GM18517 (cell line): ENCODE data around the gene ATP5MC3.
"Not testable (repeated sequence)": the region's sequence is repeated elsewhere in the genome, so short reads cannot be mapped to it uniquely, and the experiment has no call there.

Experiments
- ATAC-seq: cut with Tn5 transposase; IDR thresholded peaks from one replicate; pipeline ENCODE4 v1.9.1; 2021; ENCODE audit warnings: mild to moderate bottlenecking, moderate library complexity; ENCODE audit not compliant: unreplicated experiment

ATP5MC3 gene

DNA sequence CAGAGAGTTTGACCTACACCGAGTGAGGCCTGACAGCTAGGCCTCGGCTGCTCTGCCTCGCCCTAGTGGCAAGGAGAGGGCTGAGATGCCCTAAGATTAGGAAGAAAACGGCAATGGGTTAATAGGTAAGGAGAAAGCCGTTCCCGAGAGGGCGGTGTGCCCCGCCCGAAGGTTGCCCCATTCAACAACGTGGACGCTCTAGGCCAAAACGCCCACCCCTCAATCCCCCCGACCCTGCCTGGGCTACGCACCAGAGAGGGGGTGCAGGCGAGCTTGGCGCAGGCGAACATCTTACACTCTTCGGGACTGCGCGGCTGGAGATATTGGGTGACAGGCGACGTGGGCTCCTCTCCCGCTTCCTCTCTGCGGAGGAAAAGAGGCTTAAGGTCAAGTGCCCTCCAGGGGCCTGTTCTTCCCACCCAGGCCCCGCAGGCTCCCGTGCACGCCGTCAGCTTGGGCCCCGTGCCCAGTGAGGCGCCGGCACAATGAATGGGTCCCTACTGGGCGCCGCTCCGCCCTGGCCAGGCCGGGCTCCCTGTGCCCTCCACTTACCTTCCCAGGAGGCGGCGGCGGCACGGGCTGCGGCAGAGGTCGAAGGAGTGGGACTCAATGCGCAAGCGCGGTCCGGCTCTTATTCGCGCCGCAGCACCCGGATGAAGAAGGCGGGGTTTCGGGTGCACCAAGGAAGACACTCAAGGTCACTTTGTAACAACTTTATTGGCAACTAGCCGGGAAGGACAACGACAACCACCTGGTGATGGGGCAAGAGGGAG, at the start of gene ATP5MC3:
ATP5MC3 (minus strand) TSS at position 607 of the 773 bp plus-strand sequence; CDS start at position 290, 317 bp downstream.
- peak; percentile 87 for ATAC-seq

GRCh38 chr2:175228601-175229000, 47.1 kb upstream of the ATP5MC3 start:
- not testable (repeated sequence) for ATAC-seq

DNA sequence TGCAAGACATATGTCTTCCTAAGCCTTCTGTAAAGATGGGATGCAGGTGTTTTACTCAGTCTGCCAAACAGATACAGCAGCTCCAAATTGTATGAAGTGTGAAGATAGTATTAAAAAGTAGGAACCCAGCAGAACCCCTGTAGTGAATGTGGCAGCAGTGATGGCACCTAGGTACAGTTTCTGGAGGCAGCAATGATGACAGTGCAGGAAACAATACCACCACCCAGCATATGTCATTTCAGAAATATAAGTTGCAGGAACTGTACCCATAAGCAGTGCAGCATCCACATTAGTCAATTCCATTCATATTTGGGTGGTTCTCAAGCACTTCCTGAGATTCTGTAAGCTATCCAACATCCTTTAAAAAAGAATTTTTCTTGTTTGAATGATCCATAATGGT, 46.7 kb upstream of the ATP5MC3 start:
- no peak for ATAC-seq

DNA sequence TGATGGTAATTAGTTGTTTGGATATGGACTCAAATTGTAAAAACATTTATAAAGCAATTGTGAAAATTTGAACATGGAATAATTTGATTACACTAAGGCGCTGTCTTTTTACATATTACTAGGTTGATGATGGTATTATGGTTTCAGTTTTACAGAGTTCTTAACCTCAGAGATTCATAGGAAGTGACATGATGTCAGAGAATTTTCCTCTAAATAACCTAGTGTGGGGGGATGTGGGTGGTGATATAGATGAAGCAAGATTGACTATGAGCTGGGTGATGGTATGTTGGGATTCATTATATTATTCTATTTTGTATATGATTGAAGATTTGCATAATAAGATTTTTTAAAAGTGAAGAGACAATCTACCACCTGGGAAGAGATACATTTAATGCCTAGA, 45.9 kb upstream of the ATP5MC3 start:
- no peak for ATAC-seq

DNA sequence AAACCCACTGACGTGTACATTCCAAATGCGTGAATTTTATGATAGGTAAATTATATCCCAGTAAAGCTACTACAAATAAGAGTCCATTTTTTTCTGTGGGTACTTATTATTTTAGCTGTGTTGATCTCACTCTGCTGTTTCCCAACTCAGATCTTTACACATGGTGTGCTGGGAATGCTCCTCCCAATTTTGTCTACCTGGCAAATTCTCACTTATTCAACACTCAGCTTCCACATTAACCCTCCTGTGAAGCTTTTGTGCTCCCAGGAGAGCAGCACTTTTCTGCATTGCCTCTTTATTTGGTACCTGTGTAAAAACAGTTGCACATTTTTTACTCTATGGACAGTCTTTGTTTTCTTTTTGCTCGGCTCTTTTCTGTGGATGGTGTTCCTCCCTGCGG, 38.6 kb upstream of the ATP5MC3 start:
- ATAC-seq, result no peak

GRCh38 chr2:175218551-175218950, 37.0 kb upstream of the ATP5MC3 start:
- ATAC-seq, result no peak

DNA sequence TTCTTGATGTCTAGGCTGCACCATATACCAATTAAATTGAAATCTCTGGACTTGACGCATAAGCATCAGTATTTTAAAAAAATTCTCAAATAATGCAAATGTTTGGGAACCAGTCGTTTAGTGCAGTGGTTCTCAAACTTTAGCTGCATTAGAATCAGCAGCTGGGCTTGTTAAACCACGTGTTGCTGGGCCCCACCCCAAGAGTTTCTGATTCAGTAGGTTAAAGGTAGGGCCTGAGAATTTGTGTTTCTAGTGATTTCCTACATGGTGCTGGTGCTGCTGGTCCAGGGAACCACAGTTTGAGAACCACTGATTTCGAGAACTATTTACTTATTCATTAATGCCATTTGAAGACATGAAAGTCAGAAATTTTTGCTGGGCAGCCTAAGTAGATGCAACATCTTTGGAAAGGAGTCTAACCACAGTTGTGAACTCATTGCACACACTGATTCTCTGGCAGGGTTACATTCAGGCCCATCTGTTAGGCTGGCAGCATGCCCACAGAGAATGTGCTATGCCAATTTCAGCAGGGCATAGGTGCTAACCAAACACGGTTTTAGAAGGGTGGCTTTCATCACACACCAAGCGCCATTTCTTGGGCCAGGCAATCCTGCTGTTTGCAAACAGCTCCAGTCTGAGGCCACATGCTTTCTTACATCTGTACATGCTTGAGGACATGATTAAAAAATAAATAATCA, 26.4 kb upstream of the ATP5MC3 start:
- no peak for ATAC-seq

DNA sequence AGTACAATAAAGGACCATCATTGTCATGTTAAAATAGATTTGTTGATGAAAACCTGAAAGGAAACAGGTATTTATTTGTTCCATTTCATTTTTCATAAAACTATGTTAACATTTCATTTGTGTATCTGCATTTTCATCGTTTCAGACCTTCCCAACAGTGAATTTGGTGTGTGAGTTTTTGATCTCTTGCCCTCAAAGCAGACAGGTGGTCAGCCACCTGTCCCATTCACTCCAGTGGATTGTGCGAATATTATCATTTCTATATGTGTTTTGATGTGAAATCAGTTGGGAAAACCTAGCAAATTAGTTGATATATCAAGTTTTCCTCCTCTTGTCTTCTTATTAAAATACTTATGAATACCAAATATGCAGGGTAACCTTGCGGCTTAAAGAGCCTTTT, 25.4 kb upstream of the ATP5MC3 start:
- ATAC-seq, result no peak

GRCh38 chr2:175205523-175205922, 24.0 kb upstream of the ATP5MC3 start:
- ATAC-seq, result no peak

GRCh38 chr2:175203621-175204496, 22.3 kb upstream of the ATP5MC3 start:
- peak; percentile 88 for ATAC-seq

GRCh38 chr2:175195012-175195411, 13.5 kb upstream of the ATP5MC3 start:
- no peak for ATAC-seq

DNA sequence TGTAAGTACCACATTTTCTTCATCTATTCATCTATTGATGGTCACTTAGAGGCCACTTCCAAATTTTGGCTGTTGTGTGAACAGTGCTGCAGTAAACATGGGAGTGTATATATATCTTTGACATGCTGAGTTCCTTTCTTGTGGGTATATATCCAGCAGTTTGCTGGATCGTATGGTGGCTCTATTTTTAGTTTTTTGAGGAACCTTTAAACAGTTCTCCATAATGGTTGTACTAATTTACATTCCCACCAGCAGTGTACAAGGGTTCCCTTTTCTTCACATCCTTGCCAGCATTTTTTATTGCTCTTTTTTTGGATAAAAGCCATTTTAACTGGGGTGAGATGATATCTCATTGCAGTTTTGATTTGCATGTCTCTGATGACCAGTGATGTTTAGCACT, 7.3 kb upstream of the ATP5MC3 start:
- ATAC-seq, result no peak

DNA sequence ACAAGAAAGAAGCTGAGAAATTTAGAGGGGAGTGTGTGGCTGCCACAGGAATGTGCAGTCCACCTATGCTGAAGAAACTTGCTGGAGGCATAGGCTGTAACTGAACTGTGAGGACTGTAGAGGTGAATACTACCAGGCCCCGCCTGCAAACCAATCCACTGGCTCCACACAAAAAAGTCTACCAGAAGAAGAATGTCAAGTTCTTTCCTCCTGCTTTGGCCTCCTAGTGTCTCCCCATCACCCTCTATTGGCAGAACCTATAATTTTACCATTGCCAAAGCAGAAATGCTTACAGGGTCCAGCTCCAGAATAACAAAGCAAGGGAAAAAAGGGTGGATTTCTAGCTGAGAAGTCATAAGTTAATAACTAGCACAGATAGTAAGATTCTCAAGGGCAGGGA, 5.9 kb upstream of the ATP5MC3 start:
- ATAC-seq, result peak; percentile 77

- no peak for ATAC-seq
Measured at GRCh38 chr2:175183674-175184073, 2.2 kb upstream of the ATP5MC3 start.

GRCh38 chr2:175181877-175182308, 383 bp upstream of the ATP5MC3 start:
- no peak for ATAC-seq

DNA sequence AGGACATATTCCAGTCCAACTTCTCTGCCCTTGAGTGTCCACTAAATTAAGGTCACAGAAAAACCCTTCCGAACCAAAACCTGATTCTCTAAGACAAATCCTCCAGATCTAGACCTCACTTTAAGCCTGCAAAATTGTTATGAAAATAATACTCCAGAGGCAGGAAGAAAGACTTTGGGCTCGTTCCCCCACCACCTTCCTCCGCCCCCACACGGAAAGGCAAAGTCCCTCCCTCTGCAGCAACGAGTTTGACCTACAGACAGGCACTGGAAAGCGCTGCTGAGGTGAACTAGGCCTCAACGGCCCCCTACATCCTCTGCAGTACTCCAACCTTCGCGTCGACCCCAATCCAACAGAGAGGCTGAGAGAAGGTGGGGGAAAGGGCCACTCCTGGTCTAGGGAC, 808 bp downstream of the ATP5MC3 start:
- ATAC-seq, result peak; percentile 47

- ATAC-seq, result no peak
Measured at GRCh38 chr2:175176624-175177023, 4.9 kb downstream of the ATP5MC3 start.

- ATAC-seq, result no peak
Measured at GRCh38 chr2:175175896-175176295, 5.6 kb downstream of the ATP5MC3 start.

GRCh38 chr2:175175320-175175719, 6.2 kb downstream of the ATP5MC3 start:
- ATAC-seq, result no peak

DNA sequence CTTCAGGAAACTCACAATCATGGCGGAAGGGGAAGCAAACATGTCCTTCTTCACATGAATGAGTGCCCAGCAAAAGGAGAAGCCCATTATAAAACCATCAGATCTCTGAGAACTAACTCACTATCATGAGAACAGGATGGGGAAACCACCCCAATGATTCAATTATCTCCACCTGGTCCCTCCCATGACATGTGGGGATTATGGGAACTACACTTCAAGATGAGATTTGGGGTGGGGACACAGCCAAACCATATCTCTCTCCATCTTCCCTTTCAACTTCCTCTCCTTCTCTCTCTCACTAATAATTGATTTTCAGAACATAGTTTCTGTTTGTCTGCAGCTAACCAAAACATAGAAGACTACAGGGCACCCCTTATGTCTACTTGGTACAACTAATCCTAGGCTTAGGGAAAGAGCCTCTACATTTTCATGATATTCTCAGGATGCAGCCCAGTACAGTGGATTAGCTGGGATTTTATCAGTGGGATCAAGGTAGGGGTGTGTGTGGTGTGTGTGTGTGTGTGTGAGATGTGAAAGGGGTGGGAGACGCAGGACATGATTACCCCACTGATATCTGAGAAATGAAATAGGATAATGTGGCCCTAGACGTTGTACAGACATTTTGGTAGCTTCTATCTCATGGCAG, 10.7 kb downstream of the ATP5MC3 start:
- ATAC-seq, result no peak

GRCh38 chr2:175169191-175169590, 12.3 kb downstream of the ATP5MC3 start:
- ATAC-seq, result no peak
